ENCODE data around the gene TRIO. TPM values are rescaled to one million over a fixed set of nuclear protein-coding genes. Genes with fewer than 3 reads are reported as not detected.

The TRIO gene
- total RNA-seq, 2 donors from 2014 or later, result 62.0 to 137 TPM

DNA sequence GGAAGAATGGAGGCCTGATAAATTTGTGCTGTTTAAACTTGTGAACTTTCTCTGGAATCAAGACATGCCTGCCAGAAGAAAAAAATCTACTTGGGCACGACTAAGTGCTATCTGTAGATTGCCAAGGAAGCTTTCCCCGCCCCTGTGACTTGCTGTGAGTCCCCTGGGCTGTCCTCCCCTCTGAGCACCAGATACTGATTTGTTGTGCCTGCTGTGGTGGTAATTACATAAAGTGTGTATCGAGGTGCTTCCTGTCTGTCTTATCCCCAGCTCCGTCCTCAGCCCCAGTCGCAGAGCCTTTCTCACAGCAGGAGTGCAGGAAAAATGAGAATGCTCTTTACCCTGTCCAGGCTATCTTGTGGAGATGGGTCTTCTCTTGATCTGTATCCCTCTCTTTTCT is 53.9 kb downstream of the TRIO start:
- H3K27ac ChIP-seq, result no peak overlapping the region
- peaks cover 5% of the 10 kb centered on the region for H3K4me1 ChIP-seq
- no peak for ATAC-seq
- H3K4me3 ChIP-seq, result no peak overlapping the region
- TF ChIP-seq, protein P1, sequence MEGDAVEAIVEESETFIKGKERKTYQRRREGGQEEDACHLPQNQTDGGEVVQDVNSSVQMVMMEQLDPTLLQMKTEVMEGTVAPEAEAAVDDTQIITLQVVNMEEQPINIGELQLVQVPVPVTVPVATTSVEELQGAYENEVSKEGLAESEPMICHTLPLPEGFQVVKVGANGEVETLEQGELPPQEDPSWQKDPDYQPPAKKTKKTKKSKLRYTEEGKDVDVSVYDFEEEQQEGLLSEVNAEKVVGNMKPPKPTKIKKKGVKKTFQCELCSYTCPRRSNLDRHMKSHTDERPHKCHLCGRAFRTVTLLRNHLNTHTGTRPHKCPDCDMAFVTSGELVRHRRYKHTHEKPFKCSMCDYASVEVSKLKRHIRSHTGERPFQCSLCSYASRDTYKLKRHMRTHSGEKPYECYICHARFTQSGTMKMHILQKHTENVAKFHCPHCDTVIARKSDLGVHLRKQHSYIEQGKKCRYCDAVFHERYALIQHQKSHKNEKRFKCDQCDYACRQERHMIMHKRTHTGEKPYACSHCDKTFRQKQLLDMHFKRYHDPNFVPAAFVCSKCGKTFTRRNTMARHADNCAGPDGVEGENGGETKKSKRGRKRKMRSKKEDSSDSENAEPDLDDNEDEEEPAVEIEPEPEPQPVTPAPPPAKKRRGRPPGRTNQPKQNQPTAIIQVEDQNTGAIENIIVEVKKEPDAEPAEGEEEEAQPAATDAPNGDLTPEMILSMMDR (IDR thresholded peaks at IDR 0.05), result no peak
- TF ChIP-seq POLR2A (IDR thresholded peaks at IDR 0.05), result no peak
- DNase-seq, result no peak
- H3K9me3 ChIP-seq, result no peaks in the 10 kb centered on the region
- no peaks in the 10 kb centered on the region for H3K27me3 ChIP-seq
- intact Hi-C loops (cut with DNase I), result no loop called here
- no peaks in the 10 kb centered on the region for H3K36me3 ChIP-seq (replicated peaks in 1 of 2; ENCODE audit: insufficient read depth in 1 of 2, low read depth in 2 of 2)
- 78 to 79% methylated on average over 5 of the region's 5 CpGs for WGBS, 2 donors

DNA sequence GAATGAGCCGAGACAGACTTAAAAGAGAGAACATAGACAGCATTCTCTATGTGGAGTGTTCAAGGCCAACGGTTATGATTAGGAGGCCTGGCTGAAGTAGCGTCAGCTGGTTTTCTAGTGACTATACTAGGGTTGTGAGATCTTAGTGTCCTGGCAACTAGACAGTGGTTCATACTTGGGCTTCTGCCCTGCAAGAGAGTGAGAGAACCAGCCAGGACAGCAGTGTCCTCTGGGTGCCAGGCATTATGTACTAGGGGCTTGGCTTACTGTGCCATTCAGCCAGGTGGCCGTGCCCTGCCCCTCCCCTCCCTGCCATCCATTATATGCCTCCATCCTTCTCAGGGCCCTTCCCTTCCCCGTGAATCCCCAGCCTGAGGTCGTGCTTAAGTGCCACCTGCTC is 56.8 kb downstream of the TRIO start:
- Histone ChIP-seq H3K9me3 (no peaks in the 10 kb centered on the region), H3K36me3 (replicated peaks in 1 of 2; ENCODE audit: insufficient read depth in 1 of 2, low read depth in 2 of 2) (no peaks in the 10 kb centered on the region), H3K4me1 (peaks cover 22% of the 10 kb centered on the region), H3K27me3 (no peaks in the 10 kb centered on the region), H3K4me3 (no peak overlapping the region), H3K27ac (no peak overlapping the region)
- DNase-seq, result no peak
- ATAC-seq, result no peak
- WGBS, 2 donors, result 62 to 73% methylated on average over 6 of the region's 6 CpGs
- intact Hi-C loops (cut with DNase I), result no loop called here
- TF ChIP-seq, protein P1 (IDR thresholded peaks at IDR 0.05), result no peak
- no peak for TF ChIP-seq POLR2A (IDR thresholded peaks at IDR 0.05)

DNA sequence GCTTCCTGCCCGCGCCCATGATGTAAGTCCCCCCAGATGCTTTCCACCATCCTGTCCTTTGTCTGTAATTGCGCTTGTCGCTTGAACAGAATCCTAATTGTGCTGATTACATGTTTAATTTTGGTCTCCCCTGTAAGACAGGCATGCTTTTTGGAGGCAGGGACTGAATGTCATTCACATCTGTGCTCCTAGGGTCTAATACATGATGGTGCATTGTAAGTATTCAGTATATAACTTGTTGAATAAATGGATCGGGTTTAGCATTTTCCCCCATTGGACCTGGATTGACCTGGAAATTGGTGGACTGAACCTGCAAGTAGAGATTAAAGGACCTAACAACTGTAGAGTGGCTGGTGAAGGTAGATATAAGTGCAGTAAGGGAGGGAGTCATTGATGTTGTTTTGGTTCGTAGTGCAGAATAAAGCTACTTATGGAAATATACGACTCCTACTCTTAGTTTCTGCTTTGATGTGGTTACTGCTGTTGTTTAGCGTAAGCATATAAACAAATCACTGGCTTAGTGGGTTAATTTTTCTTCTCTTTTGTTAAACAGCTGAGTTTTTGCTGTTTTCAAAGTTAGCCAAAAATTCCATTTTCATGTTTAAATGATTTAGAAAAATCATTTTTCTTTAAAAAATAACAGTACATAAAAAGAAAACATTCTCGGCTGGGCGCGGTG is 57.3 kb downstream of the TRIO start:
- DNase-seq (no peak), ATAC-seq (no peak)
- H3K9me3 ChIP-seq, result no peaks in the 10 kb centered on the region
- 94 to 96% methylated on average over 11 of the region's 11 CpGs for WGBS, 2 donors
- no peak for TF ChIP-seq POLR2A (IDR thresholded peaks at IDR 0.05)
- TF ChIP-seq, protein P1 (IDR thresholded peaks at IDR 0.05), result no peak
- H3K4me3 ChIP-seq, result no peak overlapping the region
- H3K27me3 ChIP-seq, result no peaks in the 10 kb centered on the region
- intact Hi-C loops (cut with DNase I), result no loop called here
- peaks cover 26% of the 10 kb centered on the region for H3K4me1 ChIP-seq
- no peaks in the 10 kb centered on the region for H3K36me3 ChIP-seq (replicated peaks in 1 of 2; ENCODE audit: insufficient read depth in 1 of 2, low read depth in 2 of 2)
- no peak overlapping the region for H3K27ac ChIP-seq

DNA sequence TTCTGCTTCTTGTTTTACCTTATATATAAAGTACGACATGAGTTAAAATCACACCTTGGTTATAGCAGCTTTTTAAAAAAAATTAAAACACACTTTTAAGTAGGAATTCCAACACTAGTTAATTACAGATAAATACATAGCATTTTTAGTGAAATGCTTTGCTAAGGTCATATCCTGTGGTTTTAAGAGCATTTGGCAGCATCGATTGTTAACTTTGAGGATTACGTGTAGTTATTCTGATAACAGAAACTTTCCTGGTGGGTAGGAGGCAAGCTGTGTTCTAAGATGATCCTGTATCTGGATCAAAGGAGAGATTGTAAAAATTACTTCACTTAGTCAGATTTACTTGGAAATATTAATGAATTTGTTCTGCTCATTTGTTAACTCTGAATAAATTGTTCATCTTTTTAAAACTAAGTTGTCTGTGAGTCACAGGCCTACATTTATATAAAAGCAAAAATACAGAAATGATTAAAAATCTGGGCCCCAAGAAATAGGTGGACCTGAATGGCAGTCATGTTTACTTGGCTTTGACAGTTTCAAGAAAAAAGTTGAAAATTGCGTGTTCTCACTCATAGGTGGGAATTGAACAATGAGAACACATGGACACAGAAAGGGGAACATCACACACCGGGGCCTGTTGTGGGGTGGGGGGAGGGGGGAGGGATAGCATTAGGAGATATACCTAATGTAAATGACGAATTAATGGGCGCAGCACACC is 58.3 kb downstream of the TRIO start:
- no peak for ATAC-seq
- H3K36me3 ChIP-seq (replicated peaks in 1 of 2; ENCODE audit: insufficient read depth in 1 of 2, low read depth in 2 of 2), result no peaks in the 10 kb centered on the region
- H3K27ac ChIP-seq, result no peak overlapping the region
- no peaks in the 10 kb centered on the region for H3K9me3 ChIP-seq
- H3K27me3 ChIP-seq, result no peaks in the 10 kb centered on the region
- intact Hi-C loops (cut with DNase I), result no loop called here
- TF ChIP-seq, protein P1 (IDR thresholded peaks at IDR 0.05), result no peak
- TF ChIP-seq POLR2A (IDR thresholded peaks at IDR 0.05), result no peak
- no peak for DNase-seq
- H3K4me1 ChIP-seq, result peaks cover 26% of the 10 kb centered on the region
- no peak overlapping the region for H3K4me3 ChIP-seq
- WGBS, 2 donors, result 71 to 79% methylated on average over 6 to 7 of the region's 7 CpGs
